ENCODE data around the gene C12orf75.

C12orf75 gene

DNA sequence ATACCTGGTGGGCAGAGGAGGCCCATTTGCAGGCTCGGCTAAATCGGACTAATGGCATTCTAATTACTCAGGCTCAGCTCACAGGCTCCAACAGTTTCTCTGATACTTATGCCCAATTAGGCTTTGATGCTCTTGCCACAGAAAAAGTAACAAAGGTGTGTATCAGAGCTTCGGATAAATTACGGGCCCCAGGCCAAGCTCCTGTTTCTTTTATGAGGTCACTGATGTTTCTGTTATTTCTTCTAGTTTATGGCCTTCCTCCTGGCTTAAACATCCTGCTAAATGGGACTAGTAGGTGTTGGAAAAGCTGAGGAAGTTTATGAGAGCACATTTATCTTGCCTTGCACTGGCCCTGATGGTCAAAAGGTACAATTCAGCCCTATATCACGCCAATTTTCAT lies 28.8 kb upstream of the C12orf75 start:
- TF ChIP-seq, protein P1, sequence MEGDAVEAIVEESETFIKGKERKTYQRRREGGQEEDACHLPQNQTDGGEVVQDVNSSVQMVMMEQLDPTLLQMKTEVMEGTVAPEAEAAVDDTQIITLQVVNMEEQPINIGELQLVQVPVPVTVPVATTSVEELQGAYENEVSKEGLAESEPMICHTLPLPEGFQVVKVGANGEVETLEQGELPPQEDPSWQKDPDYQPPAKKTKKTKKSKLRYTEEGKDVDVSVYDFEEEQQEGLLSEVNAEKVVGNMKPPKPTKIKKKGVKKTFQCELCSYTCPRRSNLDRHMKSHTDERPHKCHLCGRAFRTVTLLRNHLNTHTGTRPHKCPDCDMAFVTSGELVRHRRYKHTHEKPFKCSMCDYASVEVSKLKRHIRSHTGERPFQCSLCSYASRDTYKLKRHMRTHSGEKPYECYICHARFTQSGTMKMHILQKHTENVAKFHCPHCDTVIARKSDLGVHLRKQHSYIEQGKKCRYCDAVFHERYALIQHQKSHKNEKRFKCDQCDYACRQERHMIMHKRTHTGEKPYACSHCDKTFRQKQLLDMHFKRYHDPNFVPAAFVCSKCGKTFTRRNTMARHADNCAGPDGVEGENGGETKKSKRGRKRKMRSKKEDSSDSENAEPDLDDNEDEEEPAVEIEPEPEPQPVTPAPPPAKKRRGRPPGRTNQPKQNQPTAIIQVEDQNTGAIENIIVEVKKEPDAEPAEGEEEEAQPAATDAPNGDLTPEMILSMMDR (IDR thresholded peaks at IDR 0.05): no peak

DNA sequence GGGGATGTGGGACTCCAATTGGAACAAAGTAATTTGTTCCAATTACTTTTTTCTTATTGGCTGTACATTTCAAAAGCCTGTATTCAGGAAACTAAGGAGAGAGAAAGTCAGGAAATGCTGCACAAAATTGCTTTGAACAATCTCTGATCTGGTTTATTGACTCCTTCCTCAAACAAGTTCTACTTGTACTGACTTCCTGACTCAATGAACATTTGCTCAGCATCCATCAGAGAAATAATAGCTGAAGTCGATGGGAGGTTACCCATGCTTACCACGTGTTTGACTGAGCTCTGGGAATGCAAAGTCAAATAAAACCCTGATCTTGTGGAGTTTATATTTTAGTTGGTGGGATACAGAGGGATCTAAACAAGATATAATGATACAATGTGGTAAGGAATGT lies 15.4 kb upstream of the C12orf75 start:
- TF ChIP-seq, protein P1 (IDR thresholded peaks at IDR 0.05): no peak

DNA sequence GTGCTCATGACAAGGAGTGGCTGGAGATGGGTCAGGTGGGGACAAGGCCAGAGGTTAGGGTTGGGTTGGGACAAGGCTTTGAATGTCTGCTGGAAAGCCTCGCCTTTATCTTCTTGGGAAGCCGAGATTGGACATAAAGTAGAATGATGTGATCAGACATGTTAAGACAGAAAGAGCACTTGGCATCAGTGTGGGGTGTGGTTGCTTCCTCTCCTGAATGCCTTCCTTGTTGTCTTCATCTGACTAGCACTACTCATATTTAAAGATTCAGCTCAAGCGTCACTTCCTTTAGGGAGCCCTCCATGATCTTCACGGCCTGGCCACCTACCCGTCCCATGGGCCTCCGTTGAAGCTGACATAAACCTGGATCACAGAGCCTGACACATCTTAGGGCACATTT lies 14.8 kb upstream of the C12orf75 start:
- TF ChIP-seq, protein P1 (IDR thresholded peaks at IDR 0.05): no peak

DNA sequence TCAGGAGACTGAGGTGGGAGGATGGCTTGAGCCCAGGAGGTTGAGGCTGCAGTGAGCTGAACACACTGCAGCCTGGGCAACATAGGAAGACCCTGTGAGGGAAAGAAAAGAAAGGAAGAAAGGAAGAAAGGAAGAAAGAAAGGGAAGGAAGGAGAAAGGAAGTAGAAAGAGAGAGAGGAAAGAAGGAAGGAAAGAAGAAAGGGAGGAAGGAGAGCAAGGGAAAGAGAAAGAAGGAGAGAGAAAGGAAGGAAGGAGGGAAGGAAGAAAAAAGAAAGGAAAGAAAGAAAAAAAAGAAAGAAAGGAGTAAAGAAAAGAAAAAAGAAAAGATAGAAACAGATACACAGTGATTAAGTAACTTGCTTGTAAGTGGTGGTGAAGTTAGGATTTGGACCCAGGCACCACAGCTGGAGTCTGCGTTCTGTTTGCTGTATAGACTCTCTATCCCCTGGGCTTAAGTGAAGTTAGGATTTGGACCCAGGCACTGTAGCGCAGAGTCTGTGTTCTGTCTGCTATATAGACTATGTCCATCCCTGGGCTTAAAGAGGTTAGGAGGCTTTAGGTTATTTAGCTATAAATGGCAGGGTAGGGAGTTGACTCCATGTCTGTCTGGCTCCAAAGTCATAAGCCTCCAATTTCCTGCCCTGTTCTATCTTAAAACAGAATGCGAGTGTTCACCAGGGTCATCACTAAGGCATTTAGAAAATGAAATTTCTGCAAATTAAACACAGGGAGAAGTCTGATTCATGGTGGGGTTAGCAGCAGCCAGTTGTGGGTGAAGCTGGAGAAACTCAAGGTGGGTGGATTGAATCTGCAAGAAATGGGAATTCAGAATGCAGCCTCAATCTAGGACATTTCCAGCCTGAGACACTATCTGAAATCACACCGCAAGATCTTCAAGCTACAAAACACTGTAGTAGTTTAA lies 13.3 kb upstream of the C12orf75 start:
- TF ChIP-seq, protein P1 (IDR thresholded peaks at IDR 0.05): no peak

DNA sequence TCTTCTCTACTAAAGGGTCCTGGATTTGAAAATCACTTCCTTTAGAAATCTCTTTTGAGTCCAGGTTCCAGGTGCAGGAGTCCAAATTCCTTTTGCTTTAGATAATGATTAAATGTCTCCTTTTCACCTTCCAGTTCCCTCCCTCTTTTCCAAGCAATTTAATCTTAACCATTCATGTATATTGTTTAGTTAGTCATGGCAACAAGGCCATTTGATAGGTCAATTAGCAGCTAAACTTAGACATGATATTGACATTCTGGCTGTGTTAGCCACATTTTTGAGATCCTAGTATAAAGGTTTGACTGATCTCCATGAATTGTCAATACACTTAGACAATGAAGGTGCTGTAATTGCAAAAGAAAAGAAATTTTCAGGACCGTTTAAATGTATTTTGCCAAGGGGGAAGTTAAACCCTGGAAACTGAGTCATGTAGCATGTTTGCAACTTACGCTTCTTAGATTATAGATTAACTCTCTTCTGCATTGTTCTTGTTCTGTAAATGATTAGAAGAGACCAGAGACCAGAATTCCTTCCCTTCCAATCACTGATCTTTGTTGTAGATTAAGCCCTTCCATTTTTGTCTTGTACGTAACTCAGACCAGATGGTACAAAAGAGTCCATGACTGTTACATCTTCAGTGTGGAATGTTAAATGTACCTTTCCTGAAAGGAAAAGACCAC lies 12.4 kb upstream of the C12orf75 start:
- TF ChIP-seq, protein P1 (IDR thresholded peaks at IDR 0.05): no peak

DNA sequence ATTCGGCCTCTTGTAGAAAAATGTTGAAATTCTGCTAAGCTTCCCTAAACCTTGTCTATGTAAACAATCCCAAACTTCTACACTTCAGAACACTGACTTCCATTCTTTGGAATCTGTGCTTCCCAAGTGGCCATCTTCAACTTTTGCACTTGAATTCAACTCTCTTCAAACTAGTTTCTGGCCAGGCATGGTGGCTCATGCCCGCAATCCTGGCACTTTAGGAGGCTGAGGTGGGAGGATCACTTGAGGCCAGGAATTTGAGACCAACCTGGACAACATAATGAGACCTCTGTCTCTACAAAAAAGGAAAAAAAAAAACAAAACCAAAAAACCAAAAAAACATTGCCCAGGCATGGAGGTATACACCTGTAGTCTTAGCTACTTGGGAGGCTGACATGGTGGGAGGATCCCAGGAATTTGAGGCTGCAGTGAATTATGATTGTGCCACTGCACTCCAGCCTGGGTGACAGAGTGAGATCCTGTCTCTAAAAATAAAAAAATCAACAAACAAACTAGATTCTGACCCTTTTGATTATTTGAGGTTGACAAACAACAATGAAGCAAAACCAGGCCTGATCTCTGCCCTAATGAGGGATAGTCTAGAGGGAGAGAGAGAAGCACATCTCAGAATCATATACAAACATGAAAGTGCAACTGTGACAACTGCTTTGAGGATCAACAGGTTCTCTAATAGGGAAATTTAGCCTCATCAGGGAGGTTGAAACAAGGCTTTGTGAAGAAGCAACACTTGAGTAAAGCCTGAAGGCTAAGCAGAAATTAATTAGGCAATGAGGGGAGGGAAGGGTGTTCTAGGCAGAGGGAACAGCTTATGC lies 11.6 kb upstream of the C12orf75 start:
- TF ChIP-seq, protein P1 (IDR thresholded peaks at IDR 0.05): no peak

DNA sequence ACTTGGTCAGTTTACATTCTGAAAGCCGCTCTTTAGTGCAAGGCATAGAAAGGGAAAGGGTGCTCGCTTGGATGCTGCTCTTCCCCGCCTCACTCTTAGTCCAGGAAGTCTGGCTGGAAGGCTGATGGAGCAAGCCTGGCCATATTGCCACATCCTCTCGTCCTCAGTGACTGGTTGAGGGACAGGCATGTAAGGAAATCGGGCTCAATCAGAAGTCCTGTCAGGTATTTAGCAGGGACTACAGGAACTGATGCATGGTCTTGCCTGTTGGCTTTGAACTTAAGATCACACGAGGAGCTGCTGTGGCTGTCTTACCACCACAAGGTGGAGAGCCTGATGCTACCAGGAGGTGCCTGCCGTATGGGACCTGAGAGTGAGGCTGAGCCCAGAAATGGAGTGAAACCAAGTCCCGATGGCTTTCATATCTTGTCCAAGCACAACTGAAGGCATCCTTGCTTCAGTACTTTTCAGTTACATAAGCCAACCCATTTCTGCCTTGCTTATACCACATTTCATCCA lies 10.7 kb upstream of the C12orf75 start:
- TF ChIP-seq, protein P1 (IDR thresholded peaks at IDR 0.05): no peak

Measured in LNCAP (cell line).